Stomach (tissue), 4 donors: ENCODE data around the gene LRMDA.

Experiments used
- EP300 ChIP-seq: sonication (generic); formaldehyde crosslinking; IDR thresholded peaks from one replicate; pipeline ENCODE4 v1.6.1; 2017; ENCODE audit warnings: antibody characterized with exemption
- POLR2A ChIP-seq, 4 donors: fragments of 450-650 bp; IDR thresholded peaks; one replicate each; pipeline ENCODE4 v1.6.1; 2016; ENCODE audit warnings: antibody characterized with exemption in 4 of 4, control low read depth in 2 of 4, mild to moderate bottlenecking in 1 of 4, moderate library complexity in 1 of 4
- POLR2AphosphoS5 ChIP-seq, 3 donors: sonication (generic); formaldehyde crosslinking; IDR thresholded peaks; one replicate each; pipeline ENCODE4 v1.6.1; 2016; ENCODE audit warnings: antibody characterized with exemption in 3 of 3
- TF ChIP-seq, protein P1 (sequence below), 7 experiments: fragments of 450-650 bp in 4 of 7; fragments of 200-600 bp in 3 of 7; sonication (generic) in 3 of 7; IDR thresholded peaks; one replicate each; pipeline ENCODE4 v1.5.1; 2016 to 2019; ENCODE audit warnings: antibody characterized with exemption in 7 of 7, control low read depth in 2 of 7, mild to moderate bottlenecking in 1 of 7

GRCh38 chr10:75638752-75639151 lies 207.3 kb downstream of the LRMDA start:
- TF ChIP-seq, protein P1, sequence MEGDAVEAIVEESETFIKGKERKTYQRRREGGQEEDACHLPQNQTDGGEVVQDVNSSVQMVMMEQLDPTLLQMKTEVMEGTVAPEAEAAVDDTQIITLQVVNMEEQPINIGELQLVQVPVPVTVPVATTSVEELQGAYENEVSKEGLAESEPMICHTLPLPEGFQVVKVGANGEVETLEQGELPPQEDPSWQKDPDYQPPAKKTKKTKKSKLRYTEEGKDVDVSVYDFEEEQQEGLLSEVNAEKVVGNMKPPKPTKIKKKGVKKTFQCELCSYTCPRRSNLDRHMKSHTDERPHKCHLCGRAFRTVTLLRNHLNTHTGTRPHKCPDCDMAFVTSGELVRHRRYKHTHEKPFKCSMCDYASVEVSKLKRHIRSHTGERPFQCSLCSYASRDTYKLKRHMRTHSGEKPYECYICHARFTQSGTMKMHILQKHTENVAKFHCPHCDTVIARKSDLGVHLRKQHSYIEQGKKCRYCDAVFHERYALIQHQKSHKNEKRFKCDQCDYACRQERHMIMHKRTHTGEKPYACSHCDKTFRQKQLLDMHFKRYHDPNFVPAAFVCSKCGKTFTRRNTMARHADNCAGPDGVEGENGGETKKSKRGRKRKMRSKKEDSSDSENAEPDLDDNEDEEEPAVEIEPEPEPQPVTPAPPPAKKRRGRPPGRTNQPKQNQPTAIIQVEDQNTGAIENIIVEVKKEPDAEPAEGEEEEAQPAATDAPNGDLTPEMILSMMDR (IDR thresholded peaks at IDR 0.05), result no peak
- no peak for TF ChIP-seq POLR2A (IDR thresholded peaks at IDR 0.05)
- TF ChIP-seq POLR2AphosphoS5 (IDR thresholded peaks at IDR 0.05), result no peak
- no peak for TF ChIP-seq EP300
